GM18861 (cell line): ENCODE data around the gene MORF4L2.

ENCODE experiments used
- ATAC-seq: cut with Tn5 transposase; IDR thresholded peaks from one replicate; pipeline ENCODE4 v1.9.1; 2021; ENCODE audit not compliant: unreplicated experiment

MORF4L2 gene, protein sequence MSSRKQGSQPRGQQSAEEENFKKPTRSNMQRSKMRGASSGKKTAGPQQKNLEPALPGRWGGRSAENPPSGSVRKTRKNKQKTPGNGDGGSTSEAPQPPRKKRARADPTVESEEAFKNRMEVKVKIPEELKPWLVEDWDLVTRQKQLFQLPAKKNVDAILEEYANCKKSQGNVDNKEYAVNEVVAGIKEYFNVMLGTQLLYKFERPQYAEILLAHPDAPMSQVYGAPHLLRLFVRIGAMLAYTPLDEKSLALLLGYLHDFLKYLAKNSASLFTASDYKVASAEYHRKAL

DNA sequence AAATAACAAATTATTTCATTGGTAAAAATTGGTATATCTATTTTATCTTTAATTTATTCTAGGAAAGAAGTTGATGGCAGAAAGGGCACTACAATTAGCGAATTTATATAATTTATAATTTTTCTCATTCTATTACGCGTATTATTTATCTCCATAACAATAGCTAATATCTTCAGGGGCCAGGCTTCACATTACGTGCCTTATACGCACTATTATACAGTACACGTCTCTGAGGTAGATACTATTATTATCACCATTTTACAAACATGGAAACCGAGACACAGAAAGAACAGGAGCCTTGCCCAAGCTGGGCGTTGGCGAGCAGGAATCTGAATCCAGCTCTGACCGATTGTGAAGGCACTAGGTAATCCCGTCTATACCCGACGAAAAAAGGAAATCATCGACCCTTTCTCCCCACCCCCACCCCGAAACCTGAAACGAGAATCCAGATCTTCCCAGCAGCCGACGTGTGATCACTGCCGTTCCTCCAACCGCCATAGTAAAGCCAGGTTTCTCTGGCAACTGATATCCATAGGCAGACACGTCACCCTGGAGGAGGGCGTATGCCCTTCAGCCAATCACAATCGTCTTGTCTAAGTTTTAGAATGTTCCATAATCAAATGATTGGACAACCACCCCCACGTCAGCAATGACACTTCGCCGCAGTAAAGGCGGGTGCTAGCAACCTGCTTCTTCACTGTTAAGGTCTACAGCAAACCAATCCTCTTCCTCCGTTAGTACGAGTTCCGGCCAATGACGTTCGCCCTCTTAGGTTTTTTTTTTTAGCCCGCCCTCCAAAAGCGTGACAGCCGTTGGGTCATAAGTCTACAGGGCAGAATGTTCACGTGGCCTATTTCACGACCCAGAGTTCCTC, at the start of gene MORF4L2:
TSS of gene MORF4L2 (minus strand) at position 501 of the 874 bp plus-strand sequence. CDS start 9,672 bp downstream, outside the sequence.
- ATAC-seq = peak; percentile 95

DNA sequence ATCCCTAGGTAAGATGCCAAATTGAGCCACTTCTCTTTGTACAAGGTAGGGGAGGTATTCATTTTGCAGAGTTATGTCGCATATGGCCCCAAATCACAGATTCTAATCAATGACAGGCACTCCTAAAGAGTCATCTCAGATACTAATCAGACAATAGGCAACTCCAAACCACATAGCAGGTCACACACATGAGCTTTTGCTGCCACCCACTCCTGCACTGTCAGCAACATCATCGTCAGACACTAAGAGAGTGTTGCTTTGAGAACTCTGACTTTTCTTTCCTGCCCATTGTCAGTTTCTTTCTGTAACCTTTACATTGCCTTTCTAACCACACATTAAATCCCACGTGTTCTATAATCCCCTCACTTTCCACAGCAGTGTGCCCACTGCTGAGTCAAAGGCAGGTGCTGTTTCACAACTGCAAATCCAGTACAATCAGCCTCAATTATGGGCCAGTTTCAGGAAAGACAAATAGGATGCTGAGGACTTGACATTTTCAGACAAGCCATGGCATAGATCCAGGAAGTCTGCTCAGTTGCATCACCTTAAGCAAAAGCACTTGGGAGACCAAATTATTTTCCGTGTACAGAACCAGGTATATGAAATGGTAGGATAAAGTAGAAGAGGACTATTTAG, 47.7 kb upstream of the MORF4L2 start:
- no peak for ATAC-seq

DNA sequence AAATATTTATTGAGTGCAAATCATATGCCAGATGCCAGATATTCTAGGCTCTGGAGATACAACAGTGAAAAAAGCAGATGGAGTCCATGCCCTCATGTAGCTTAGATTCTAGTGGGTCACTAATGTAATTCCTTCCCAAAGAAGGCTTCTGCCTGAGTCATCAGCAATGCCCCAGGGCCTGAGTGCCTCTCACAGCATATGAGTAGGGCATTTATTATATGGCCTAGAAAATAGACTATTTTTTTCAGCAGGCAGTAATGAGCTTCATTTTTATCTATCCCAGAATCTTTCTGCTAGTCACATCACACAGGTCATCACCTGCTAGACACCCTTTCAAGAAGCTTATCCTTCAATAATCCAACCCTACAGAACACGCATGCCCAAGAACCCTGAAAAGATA, 46.5 kb upstream of the MORF4L2 start:
- ATAC-seq = no peak

DNA sequence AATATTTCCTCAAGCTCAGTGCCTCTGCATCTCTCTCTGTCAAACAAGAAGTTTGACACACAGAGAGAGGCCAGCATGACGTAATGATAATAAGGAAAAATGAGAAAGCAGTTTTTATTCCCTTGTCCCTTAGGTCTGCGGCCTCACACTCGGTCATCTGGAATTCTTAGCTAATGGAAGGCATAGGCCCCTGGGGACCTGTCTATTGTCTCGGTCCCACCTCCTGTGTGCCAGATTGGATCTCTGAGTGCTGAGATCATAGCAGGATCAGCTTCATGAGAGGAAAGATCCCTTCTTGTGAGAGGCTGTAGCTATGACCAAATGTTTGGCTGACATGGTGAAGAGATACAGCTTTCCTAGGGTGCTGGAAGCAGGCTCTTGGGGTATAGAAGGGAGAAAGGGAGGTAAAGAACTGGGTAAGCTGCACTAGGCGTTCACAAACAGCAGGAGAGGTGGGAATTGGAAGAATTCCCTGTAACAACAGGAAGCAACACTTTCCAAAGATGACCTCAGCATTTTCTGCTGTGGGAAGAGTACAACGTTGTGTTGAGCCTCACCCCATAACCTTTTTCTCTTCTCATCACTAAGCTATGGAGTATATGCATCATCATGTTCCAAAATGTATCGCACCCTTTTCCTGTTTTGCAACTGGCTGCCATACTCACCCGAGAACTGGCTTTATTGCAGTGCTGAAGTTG, 44.4 kb upstream of the MORF4L2 start:
- no peak for ATAC-seq

DNA sequence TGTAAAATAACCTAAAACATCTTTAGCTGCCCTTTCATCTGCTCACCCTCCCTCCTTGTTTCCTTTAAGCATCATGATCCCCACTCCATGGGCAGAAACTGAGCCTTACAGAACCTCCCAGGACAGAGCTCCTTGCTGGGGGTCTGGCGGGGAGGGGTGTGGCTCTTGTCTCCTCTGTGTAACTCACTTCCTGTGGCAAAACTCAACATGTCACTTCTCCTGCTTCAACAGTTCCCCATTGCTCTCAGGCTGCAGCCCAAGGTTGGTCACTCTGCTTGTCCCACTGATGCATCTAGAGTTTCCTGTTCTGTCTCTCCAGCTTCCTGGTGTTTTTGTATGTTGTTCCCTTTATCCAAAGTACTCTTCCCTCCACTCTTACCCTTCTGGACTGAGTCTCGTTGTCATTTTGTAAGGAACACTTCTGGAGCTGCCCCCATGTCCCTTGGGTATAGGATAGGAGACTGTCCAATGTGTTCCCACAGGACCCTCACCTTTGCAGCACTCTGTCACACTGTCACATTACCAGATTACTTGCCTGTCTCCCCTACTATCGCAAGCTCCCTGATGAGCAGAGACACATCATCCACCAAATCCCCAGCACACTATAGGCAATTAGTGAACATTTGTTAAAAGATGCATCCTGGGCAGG, 43.8 kb upstream of the MORF4L2 start:
- ATAC-seq = no peak

DNA sequence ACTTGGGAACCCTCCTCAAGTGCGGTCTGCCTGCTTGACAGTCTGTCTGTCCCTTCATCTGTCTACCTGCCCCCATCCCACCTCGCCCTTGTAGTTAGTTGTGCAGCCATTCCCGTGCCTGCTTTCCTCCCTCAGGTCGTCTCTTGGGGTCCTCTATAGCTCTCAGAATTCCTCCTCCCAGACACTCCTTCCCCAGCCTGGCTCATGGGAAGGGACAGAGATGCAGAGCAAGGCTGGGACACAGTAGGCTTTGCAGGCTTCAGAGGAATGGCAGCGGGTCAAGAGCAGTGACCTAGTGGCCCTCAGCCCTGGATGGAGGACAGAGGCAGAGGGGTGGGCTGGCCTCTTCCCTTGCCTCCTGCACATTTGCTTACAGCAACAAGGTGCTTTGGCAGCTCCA, 42.5 kb upstream of the MORF4L2 start:
- no peak for ATAC-seq

DNA sequence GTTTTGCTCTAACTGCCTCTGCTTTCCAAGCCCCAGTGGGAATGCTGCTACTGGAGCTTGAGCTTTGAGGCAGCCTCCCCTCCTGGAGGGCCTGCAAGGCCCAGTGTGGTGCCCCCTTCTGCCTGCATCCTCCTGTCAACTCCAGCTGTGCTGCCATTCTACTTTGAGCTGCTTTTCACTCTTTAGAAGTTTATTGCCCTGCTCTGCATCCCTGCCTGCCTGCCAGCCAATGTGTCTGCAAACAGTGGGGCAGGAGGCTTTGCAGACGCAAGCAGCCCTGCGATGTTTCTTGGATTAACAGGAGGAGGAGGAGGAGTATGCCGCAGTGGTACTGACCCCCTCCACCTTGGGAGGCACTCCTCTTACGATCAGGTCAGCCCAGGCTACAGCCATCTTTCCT, 40.6 kb upstream of the MORF4L2 start:
- no peak for ATAC-seq

DNA sequence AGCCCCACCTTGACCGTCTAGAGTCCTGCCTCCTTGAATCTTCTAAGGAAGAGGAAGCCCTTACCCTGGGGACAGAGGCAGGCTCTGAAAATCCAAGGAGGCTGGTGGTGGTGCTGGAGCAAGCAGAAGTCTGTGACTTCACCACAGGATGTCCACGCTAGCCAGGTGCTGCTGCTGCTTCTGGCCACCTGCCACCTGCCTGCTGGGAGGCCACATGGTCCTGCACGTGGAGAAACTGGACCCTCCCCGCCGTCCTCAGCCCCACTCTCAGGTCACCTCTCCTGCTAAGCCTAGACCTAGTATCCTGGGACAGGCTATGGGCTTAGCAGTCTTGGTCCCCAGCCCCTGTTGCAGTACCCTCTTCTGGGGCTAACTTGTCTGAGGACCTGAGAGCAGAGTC, 40.0 kb upstream of the MORF4L2 start:
- ATAC-seq = no peak

DNA sequence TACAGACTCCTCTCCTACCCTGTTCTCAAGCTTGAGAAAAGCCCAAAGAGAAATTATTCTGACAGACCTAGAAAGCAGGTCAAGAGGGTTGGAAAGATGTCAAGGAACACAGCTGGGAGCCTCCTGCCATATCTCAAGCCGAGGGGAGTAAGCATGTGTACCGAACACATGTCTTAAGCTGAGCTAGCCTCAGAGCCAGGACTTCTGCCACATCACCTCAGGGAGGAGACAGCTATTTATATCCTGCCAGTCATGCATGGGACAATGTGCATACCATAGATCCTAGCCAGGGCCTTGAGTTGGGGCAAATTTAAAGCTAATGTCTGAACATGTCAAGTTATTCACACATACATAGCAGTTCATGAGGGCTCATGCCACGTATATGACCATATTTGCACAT, 36.0 kb upstream of the MORF4L2 start:
- ATAC-seq = no peak

DNA sequence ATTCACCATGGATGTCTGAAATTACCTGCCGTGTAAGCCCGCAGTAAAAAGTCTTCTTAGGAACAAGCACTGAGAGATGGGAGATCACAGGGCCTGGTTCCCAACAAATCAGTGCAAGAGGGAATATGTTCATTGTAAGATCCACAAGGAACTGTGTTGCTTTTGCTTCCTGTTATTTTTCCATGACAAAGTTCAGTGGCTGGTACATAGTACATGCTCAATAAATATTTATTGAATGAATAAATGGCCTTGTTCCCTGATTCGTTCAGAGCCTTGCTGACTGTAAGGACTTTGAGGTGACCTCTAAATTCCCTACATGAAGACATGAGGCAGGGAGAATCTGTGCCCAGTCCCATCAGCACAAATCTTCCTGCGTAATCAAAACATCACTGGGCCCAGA, 31.6 kb upstream of the MORF4L2 start:
- ATAC-seq = no peak

DNA sequence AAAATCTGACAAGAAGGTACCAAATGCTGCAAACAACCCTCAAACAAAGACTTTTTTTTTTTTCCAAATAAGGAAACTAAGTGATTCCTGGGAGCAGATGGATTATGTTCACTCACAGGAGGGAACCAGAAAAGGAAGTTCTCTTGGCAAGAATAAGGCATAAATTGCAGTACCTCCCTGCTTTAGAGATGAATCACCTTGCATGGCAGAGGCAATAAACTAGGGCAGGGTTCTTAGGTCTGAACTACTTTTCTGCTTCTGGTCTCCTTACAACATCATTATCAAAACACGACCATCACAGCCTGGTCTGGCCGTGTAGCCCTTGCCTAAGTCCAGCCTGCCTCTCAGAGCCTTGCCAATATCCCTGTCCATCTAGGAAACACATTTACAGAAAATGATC, 30.5 kb upstream of the MORF4L2 start:
- ATAC-seq = no peak

DNA sequence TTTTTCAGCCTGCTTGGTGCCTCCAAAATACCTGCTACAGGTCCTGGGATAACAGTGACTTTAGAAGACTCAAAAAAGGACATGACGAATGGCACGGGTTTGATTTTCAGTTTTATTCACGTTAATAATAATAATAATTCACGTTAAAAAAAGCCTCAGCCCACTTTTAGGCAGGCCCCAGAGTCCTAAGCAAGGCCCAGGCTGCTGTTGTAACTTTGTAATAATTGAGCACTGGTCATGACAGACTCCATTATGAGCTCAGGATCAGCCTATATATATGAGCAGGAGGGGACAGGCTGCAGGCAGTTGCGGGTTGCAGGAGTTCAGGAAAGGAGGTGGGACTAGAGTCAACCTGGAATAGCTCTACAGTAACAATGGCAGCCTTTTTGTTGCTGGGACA, 24.1 kb upstream of the MORF4L2 start, which contains the start of gene TMEM31:
TSS of gene TMEM31 (plus strand) at position 301 of the 400 bp plus-strand sequence. CDS start 1,350 bp downstream, outside the sequence.
- no peak for ATAC-seq

DNA sequence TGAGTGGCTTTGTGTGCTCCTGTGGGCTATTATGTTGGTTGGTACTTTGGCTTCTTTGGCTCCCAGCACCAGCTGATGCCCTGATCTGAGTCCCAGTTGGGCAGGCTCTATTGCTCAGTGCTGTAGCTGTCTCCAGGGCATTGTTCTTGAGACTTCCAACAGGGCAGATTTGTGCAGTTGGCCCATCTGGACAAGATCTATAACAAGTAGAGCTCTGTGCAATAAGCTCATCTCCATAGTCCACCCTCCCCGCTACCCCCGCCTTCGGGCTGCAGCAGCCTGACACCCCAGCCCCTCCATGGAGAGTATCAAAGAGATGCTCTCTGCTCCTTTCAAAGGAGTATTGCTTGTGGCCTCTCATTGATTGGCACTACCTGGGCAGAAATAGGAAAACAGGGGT, 18.4 kb upstream of the MORF4L2 start:
- ATAC-seq = no peak

DNA sequence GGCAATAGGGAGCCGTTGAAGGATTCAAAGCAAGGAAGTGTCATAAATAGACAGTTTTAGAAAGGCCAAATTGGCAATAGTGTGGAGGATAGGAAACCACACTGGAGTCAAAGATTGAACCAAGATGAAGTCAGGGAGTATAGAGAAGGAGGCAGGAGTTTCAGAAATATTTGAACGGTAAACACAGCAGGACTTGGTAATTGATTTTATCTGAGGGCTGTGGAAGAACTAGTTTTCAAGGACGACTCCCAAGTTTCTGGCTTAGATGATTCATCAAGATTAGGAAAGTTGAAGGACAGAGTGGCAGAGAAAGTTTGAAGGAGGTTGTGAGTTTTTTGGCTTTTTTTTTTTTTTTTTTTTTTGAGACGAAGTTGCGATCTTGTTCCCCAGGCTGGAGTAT, 12.7 kb upstream of the MORF4L2 start:
- no peak for ATAC-seq

DNA sequence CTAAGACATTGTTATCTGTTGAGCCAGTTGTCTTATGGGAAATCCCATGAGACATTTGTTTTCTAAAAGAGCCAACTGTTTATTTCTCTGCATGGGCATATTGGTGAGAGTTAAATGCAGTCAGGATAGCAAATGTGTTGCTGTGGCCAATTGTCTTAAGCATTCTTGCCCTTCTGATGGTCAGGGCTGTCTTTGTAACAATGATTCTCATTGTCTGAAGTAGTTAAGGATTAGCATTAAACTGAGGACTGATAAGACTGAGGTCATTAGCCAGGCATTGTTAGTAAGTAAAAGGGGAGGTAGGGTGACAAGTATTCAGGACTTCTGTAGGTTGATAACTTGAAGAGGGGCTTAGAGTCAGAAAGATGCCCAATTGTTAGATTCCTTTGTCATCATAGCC, 11.2 kb upstream of the MORF4L2 start:
- no peak for ATAC-seq

DNA sequence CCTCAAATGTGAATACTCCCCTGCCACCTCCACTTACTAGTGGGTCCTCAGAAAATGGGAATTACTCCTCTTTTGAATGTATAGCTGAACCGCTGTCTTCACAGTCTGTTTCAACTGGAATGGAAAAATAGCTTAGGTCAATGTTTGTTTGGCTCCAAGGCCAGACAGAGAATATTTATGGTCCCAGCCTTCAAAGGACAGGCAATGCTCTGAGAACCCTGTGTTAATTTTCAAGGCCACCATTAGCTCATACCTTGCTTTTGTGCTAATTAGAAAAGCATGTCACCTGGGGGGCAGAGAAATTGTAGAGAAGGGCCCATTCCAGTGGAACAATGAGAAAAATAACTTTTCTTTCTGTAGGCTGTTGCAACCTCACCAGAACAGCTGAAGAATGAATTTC, 4.6 kb upstream of the MORF4L2 start:
- no peak for ATAC-seq

DNA sequence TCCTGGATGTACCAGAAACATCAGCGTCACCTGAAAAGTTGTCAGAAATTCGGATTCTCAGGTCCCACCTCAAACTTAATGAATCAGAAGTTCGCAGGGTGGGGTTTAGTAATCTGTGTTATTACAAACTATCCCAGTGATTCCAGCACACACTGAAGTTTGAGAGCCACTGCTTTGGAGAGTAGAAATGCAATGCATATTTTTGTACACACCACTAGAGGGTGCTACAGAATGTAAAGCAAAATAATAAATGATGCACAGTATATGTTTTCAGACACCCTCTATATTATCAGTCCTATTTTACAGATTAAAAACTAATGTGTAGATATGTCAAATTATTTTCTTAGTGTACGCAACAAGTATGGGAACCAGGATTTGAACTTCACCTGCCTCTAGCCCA, 2.4 kb upstream of the MORF4L2 start:
- ATAC-seq = no peak

DNA sequence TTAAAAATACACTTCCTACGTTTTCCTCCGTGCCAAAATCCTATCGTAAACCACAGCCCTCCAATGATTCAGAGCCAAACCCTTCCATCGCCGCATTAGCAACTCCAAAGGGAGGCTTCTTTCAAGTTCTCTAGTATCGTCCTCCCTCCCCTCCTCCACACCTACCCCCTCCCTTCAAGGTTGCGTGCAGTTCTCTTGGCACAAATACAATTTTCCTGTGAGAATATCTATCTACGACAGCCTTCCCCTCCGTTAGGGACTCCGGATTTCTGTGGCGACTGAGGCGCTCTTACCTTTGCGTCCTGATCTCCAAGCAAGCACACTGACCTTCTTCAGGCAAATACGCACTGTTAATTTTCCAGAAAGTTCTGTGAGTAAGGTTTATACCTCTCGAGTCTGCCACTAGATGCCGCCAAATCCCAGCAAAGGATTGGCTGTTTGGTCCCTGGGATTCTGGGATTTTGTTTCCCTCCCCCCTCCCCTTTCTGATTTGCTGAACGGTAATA, 1.2 kb upstream of the MORF4L2 start:
- ATAC-seq = no peak

DNA sequence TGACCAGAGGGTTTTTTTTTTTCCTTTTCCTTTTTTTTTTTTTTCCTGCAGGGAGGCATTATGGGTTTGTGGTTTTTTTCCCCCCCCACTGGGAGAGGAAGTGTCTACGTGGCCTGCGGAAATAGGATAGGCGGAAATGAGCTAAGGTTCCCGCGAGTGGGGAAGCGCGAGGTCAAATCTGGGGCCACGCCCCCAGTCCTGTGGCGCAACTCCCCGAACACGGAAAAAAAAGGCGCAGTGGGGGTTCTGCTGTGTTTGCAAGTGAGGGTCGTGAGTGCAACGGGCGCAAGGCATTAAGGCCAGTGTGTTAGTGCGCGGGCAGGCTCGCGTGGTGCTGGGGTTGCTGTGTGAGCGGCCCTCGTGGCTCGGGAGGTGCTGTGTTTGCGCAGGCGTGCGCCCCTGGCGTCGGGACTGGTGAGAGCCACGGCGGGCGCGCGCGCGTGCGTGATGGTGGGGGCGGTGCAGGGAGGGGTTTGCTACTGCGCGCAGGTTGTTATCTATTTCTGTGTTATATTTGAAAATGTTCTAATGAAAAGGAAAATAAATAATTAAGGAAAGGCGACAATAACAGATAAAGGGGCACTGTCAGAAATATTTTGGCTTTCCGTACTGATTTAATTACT, 685 bp upstream of the MORF4L2 start:
- peak; percentile 31 for ATAC-seq

DNA sequence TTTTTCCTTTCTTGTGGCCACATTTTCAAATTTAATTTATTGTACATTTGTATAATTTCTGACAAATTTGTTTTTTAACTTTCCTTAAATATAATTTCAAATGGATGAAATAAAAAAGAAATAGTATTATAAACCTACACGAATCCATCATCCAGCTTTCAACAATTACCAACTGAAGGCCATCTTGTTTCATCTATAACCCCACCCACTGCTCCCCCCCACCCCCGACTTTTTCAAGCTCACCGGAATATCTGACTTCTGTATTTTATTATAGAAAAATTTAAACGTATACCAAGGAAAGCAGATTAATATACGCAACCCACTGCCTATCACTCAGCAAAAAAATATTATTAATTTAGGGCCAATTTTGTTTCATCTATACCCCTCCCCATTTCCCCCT, 1.1 kb downstream of the MORF4L2 start:
- no peak for ATAC-seq
